Measurements from ENCODE around the gene UBE2O.

DNA sequence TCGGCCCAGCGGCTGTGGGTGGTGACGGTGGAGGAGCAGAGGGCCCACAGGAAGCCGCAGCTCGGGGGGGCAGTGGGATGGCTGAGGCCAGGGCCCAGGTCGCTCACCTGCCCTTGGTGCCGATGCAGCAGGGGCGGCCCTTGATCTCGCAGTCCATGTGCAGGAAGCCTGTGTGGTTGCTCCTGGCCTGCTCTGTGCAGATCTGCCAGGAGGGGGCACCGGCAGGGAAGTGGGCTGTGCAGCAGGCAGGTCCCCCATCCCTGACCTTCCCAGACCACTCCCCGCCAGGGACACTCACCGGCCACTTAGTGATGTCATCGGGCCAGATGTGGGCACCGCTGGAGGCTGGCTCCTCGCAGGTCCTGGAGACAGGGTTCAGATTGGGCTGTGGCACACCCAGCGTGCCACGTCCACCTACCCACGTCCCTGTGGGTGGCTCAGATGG, 20.6 kb upstream of the UBE2O start:
- TF ChIP-seq, protein P1, sequence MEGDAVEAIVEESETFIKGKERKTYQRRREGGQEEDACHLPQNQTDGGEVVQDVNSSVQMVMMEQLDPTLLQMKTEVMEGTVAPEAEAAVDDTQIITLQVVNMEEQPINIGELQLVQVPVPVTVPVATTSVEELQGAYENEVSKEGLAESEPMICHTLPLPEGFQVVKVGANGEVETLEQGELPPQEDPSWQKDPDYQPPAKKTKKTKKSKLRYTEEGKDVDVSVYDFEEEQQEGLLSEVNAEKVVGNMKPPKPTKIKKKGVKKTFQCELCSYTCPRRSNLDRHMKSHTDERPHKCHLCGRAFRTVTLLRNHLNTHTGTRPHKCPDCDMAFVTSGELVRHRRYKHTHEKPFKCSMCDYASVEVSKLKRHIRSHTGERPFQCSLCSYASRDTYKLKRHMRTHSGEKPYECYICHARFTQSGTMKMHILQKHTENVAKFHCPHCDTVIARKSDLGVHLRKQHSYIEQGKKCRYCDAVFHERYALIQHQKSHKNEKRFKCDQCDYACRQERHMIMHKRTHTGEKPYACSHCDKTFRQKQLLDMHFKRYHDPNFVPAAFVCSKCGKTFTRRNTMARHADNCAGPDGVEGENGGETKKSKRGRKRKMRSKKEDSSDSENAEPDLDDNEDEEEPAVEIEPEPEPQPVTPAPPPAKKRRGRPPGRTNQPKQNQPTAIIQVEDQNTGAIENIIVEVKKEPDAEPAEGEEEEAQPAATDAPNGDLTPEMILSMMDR (IDR thresholded peaks at IDR 0.05 in 8 of 11, conservative IDR thresholded peaks at IDR 0.05 in 3 of 11): peak in 7 of 11 experiments; percentile 5 to 52 (median 26)
- TF ChIP-seq POLR2A (IDR thresholded peaks at IDR 0.05) (no peak), POLR2AphosphoS5 (IDR thresholded peaks at IDR 0.05) (peak in 2 of 3 donors; percentile 21 to 56)

Data from spleen (tissue), 7 donors.